Psoas muscle (tissue), 8 donors: ENCODE measurements around the gene SSMEM1. TPM values are rescaled to one million over a fixed set of nuclear protein-coding genes. Genes with fewer than 3 reads are reported as not detected.

Experiments used
- ATAC-seq, 4 donors: fragments of 200-7000 bp; cut with Tn5 transposase; one replicate each; pipeline ENCODE4 v1.9.1; 2020; ENCODE audit warnings: moderate library complexity in 3 of 4, mild to moderate bottlenecking in 2 of 4
- DNase-seq, 2 donors: peaks; one replicate each; pipeline ENCODE4 v3.0.0-alpha.2; 2020
- H3K27ac ChIP-seq: fragments of 200-600 bp; one replicate; pipeline ENCODE4 v1.8.0; 2022
- H3K27me3 ChIP-seq, 3 donors: fragments of 200-600 bp in 1 of 3; one replicate each; pipeline versions ENCODE4 v1.6.1 to v1.8.0; 2013 to 2022; ENCODE audit warnings: low read length in 2 of 3, mild to moderate bottlenecking in 2 of 3, moderate library complexity in 1 of 3; ENCODE audit not compliant: insufficient read depth in 3 of 3
- H3K36me3 ChIP-seq, 2 donors: fragments of 200-600 bp in 1 of 2; one replicate each; pipeline versions ENCODE4 v1.6.1 to v1.8.0; 2013 to 2022; ENCODE audit warnings: low read depth in 1 of 2, mild to moderate bottlenecking in 1 of 2, moderate library complexity in 1 of 2; ENCODE audit not compliant: insufficient read depth in 1 of 2
- H3K4me1 ChIP-seq: fragments of 200-600 bp; one replicate; pipeline ENCODE4 v1.8.0; 2022
- H3K4me3 ChIP-seq: fragments of 200-600 bp; one replicate; pipeline ENCODE4 v1.8.0; 2022; ENCODE audit warnings: mild to moderate bottlenecking
- H3K9me3 ChIP-seq: fragments of 200-600 bp; one replicate; pipeline ENCODE4 v1.8.0; 2022
- CTCF ChIP-seq: fragments of 200-600 bp; IDR thresholded peaks from one replicate; pipeline ENCODE4 v1.8.0; 2022; ENCODE audit warnings: antibody characterized with exemption
- WGBS, 3 donors: extraction: QIAGEN DNeasy Blood & Tissue Kit; methylation state at CpG; one replicate each; pipeline versions ENCODE4 v1.1.6 to v1.1.7; 2013; 5-methylcytosine and 5-hydroxymethylcytosine counted together
- intact Hi-C, 2 donors: fragments of 100-400 bp; cut with DNase I; formaldehyde crosslinking; loops; one replicate each; pipeline versions ENCODE4 v1.11.0 to v1.14.2; 2022
- long read RNA-seq, 2 donors: library from polyadenylated mRNA; unstranded; transcript quantifications; one replicate each; pipeline ENCODE4 v2.0.0, GENCODE V29; 2021
- polyA plus RNA-seq, 3 donors: library from polyadenylated mRNA; stranded (reverse); fragments of 200-250 nt; gene quantifications; one replicate each; pipeline ENCODE4 v1.2.3, GENCODE V29; 2013
- total RNA-seq, 4 donors: library from RNA; stranded (reverse); fragmentation: NEBNext Ultra II Directional in 2 of 4; extraction: Animal tissue kit (Norgen Biotek cat#: 25700) in 2 of 4; gene quantifications; one replicate each; pipeline versions ENCODE4 v1.2.1 to v1.2.4, GENCODE V29; 2021 to 2023
- donor health status: healthy with polysubstance abuse.
- donor health status: DM: no; HTN: no; CAD: no; lungs with moderate emphysema.
- donor health status: Bipolar disorder and iron deficiency.
- donor health status: healthy.
- donor health status: DM: yes; HTN: yes; CAD: no.
- donor health status: DM: no; HTN: no; CAD: no.
- donor health status: DM: no; HTN: no; CAD: no.
- donor health status: DM: yes; HTN: yes; CAD: no.

The SSMEM1 gene
- not detected for total RNA-seq
- not detected for polyA plus RNA-seq
- long read RNA-seq, donor 1 = 0 reads
- long read RNA-seq, donor 2 = 0 reads

- Histone ChIP-seq H3K27ac (no peak within 1 kb of the TSS), H3K36me3 (peaks cover 3 to 13% of the 10 kb centered on the region in 2 donors), H3K9me3 (no peaks in the 10 kb centered on the region), H3K27me3 (no peaks in the 10 kb centered on the region), H3K4me1 (no peaks in the 10 kb centered on the region), H3K4me3 (no peak within 1 kb of the TSS)
- DNase-seq = no peak
- ATAC-seq = no peak
- intact Hi-C loops = loop anchor here (5.0 to 10.0 kb wide), 2 partner anchors 133 to 135 kb away; partner anchors contain the start of gene KLHDC10 (in 2 of the 2)
- TF ChIP-seq CTCF = no peak
Measured at GRCh38 chr7:130207642-130208041, at the start of gene SSMEM1. Gene SSMEM1 (plus strand): TSS chr7:130207860. CDS start chr7:130207911, 51 bp downstream.

GRCh38 chr7:130160023-130160422, 47.6 kb upstream of the SSMEM1 start:
- Histone ChIP-seq H3K36me3 (peaks cover 2 to 38% of the 10 kb centered on the region in 2 donors), H3K9me3 (no peaks in the 10 kb centered on the region), H3K27me3 (no peaks in the 10 kb centered on the region), H3K4me1 (peaks cover under 1% of the 10 kb centered on the region), H3K27ac (no peak overlapping the region), H3K4me3 (no peak overlapping the region)
- intact Hi-C loops = no loop called here
- DNase-seq (no peak), ATAC-seq (no peak)
- no peak for TF ChIP-seq CTCF
- WGBS, 3 donors = 97 to 100% (median 98%) methylated on average over 2 of the region's 2 CpGs

- 90 to 95% (median 91%) methylated on average over 8 of the region's 8 CpGs for WGBS, 3 donors
Measured at GRCh38 chr7:130160455-130160854, 47.2 kb upstream of the SSMEM1 start.

GRCh38 chr7:130162196-130162595, 45.5 kb upstream of the SSMEM1 start:
- TF ChIP-seq CTCF = no peak
- no peak for ATAC-seq
- H3K4me3 ChIP-seq = no peak overlapping the region
- no peak overlapping the region for H3K27ac ChIP-seq
- H3K27me3 ChIP-seq = no peaks in the 10 kb centered on the region
- intact Hi-C loops = no loop called here
- no peaks in the 10 kb centered on the region for H3K9me3 ChIP-seq
- H3K4me1 ChIP-seq = no peaks in the 10 kb centered on the region
- WGBS, 3 donors = 88 to 94% (median 93%) methylated on average over 5 of the region's 5 CpGs
- H3K36me3 ChIP-seq = peaks cover 2 to 59% of the 10 kb centered on the region in 2 donors
- DNase-seq = no peak

More at GRCh38 chr7:130160455-130160854, 47.2 kb upstream of the SSMEM1 start:
- intact Hi-C loops = no loop called here
- ATAC-seq = no peak
- Histone ChIP-seq H3K9me3 (no peaks in the 10 kb centered on the region), H3K36me3 (peaks cover 2 to 43% of the 10 kb centered on the region in 2 donors), H3K27me3 (no peaks in the 10 kb centered on the region), H3K4me1 (no peaks in the 10 kb centered on the region), H3K4me3 (no peak overlapping the region), H3K27ac (no peak overlapping the region)
- no peak for DNase-seq
- TF ChIP-seq CTCF = no peak
